ACC112 (cell line): Measurements from ENCODE around the gene IL34.
"Not testable (repeated sequence)": the region's sequence is repeated elsewhere in the genome, so short reads cannot be mapped to it uniquely, and the experiment has no call there.

Experiments used
- H2AFZ ChIP-seq: fragments of 200-600 bp; sonication (generic); one replicate; pipeline ENCODE4 v1.6.0; 2017; ENCODE audit warnings: antibody characterized with exemption, low read length; ENCODE audit not compliant: unreplicated experiment
- H3K27ac ChIP-seq: fragments of 200-600 bp; sonication (generic); 2 replicates; pipeline ENCODE4 v1.5.1; 2014; ENCODE audit warnings: low read depth, mild to moderate bottlenecking, antibody characterized with exemption, low read length, moderate library complexity
- H3K27me3 ChIP-seq: fragments of 200-600 bp; sonication (generic); 2 replicates; pipeline ENCODE4 v1.6.1; 2014; ENCODE audit warnings: mild to moderate bottlenecking, antibody characterized with exemption, low read length, moderate library complexity, mixed read lengths; ENCODE audit not compliant: insufficient read depth
- H3K36me3 ChIP-seq: fragments of 200-600 bp; sonication (generic); 2 replicates; pipeline ENCODE4 v1.6.1; 2016; ENCODE audit warnings: mild to moderate bottlenecking, antibody characterized with exemption, low read length, moderate library complexity, mixed read lengths; ENCODE audit not compliant: insufficient read depth
- H3K4me1 ChIP-seq: fragments of 200-600 bp; sonication (generic); one replicate; pipeline ENCODE4 v1.6.1; 2016; ENCODE audit warnings: low read length, mixed read lengths; ENCODE audit not compliant: insufficient read depth, unreplicated experiment, control insufficient read depth
- H3K4me3 ChIP-seq: fragments of 200-600 bp; sonication (generic); 2 replicates; pipeline ENCODE4 v1.5.1; 2014; ENCODE audit warnings: mild to moderate bottlenecking, low read depth, low read length
- H3K79me2 ChIP-seq: fragments of 200-600 bp; sonication (generic); one replicate; pipeline ENCODE4 v1.6.0; 2016; ENCODE audit warnings: low read length; ENCODE audit not compliant: control insufficient read depth, unreplicated experiment, insufficient read depth

Gene IL34

GRCh38 chr16:70610273-70611223 is 35.8 kb upstream of the IL34 start:
- Histone ChIP-seq H2AFZ (no peak overlapping the region), H3K27ac (no peak overlapping the region), H3K36me3 (no peaks in the 10 kb centered on the region), H3K79me2 (no peaks in the 10 kb centered on the region), H3K27me3 (no peaks in the 10 kb centered on the region), H3K4me3 (no peak overlapping the region), H3K4me1 (no peaks in the 10 kb centered on the region)

- Histone ChIP-seq H3K4me1 (no peaks in the 10 kb centered on the region), H2AFZ (no peak overlapping the region), H3K79me2 (no peaks in the 10 kb centered on the region), H3K27ac (no peak overlapping the region), H3K4me3 (no peak overlapping the region), H3K27me3 (no peaks in the 10 kb centered on the region), H3K36me3 (no peaks in the 10 kb centered on the region)
These were observed 35.1 kb upstream of the IL34 start for GRCh38 chr16:70611224-70611598.

- Histone ChIP-seq H3K4me3 (no peak overlapping the region), H2AFZ (no peak overlapping the region), H3K27me3 (no peaks in the 10 kb centered on the region), H3K79me2 (no peaks in the 10 kb centered on the region), H3K36me3 (no peaks in the 10 kb centered on the region), H3K4me1 (no peaks in the 10 kb centered on the region), H3K27ac (no peak overlapping the region)
These were observed 34.5 kb upstream of the IL34 start for GRCh38 chr16:70611785-70612303.

DNA sequence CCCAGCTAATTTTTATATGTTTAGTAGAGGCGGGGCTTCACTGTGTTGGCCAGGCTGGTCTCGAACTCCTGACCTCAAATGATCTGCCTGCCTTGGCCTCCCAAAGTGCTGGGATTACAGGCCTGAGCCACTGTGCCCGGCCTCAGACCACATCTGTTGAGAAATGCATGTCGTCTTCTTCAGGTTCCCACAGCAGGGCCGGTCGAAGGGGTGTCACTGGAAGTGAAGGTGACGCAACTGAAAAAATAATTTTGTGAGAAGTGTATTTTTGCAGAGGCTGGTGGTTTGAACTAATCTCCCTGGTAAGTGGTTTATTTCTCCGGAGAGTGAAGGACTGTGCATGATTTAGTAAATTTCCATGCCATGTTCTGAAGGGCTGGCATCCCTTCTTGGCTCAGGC is 33.4 kb upstream of the IL34 start:
- no peak overlapping the region for H2AFZ ChIP-seq
- no peaks in the 10 kb centered on the region for H3K27me3 ChIP-seq
- H3K4me1 ChIP-seq: no peaks in the 10 kb centered on the region
- H3K27ac ChIP-seq: no peak overlapping the region
- no peaks in the 10 kb centered on the region for H3K36me3 ChIP-seq
- H3K79me2 ChIP-seq: no peaks in the 10 kb centered on the region
- H3K4me3 ChIP-seq: no peak overlapping the region

GRCh38 chr16:70614208-70614951 is 32.0 kb upstream of the IL34 start:
- Histone ChIP-seq H3K27me3 (no peaks in the 10 kb centered on the region), H3K27ac (no peak overlapping the region), H3K36me3 (no peaks in the 10 kb centered on the region), H3K4me3 (no peak overlapping the region), H3K4me1 (no peaks in the 10 kb centered on the region), H2AFZ (no peak overlapping the region), H3K79me2 (no peaks in the 10 kb centered on the region)

DNA sequence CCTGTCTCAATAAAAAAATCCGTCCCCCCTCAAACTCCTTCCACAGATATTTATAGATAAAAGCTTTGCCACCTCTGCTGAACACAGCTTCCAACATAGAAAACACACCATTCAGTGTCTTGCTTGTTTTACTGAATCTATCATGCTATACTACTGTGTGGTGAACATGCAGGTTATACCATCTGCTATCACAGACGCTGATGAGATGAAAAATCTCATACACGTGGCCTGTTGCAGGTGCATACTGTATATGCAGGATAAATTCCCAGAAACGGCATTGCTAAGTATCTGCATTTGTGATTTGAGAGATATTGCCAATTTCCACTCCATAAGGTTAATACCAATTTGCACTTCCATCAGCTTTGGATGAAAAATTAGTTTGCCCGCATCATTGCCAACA is 30.4 kb upstream of the IL34 start:
- no peak overlapping the region for H3K4me3 ChIP-seq

DNA sequence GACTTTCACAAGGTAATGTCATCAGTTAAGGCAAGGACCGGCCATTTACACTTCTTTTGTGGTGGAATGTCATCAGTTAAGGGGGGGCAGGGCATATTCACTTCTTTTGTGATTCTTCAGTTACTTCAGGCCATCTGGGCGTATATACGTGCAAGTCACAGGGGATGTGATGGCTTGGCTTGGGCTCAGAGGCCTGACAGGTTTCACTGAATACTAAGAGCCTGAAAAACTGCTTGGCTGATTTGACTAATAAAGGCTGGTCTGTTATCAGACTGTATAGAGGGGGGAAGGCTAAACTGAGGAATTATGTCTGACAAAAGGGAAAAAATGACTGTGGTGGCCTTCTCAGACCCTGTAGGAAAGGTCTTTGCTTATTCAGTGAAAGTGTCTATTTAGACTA is 24.5 kb upstream of the IL34 start:
- H3K4me3 ChIP-seq: not testable (repeated sequence)

More for the DNA sequence above, 30.4 kb upstream of the IL34 start:
- Histone ChIP-seq H3K27me3 (no peaks in the 10 kb centered on the region), H3K36me3 (no peaks in the 10 kb centered on the region), H2AFZ (no peak overlapping the region), H3K27ac (no peak overlapping the region), H3K79me2 (no peaks in the 10 kb centered on the region), H3K4me1 (no peaks in the 10 kb centered on the region)

GRCh38 chr16:70627696-70628095 is 18.7 kb upstream of the IL34 start:
- no peak overlapping the region for H3K27ac ChIP-seq
- H3K27me3 ChIP-seq: no peaks in the 10 kb centered on the region
- H3K36me3 ChIP-seq: no peaks in the 10 kb centered on the region; the same call in 1 of the 2 replicates
- no peak overlapping the region for H3K4me3 ChIP-seq
- no peaks in the 10 kb centered on the region for H3K4me1 ChIP-seq
- no peaks in the 10 kb centered on the region for H3K79me2 ChIP-seq
- no peak overlapping the region for H2AFZ ChIP-seq

More for the DNA sequence above, 24.5 kb upstream of the IL34 start:
- not testable (repeated sequence) for H3K79me2 ChIP-seq, H3K27ac ChIP-seq, H3K27me3 ChIP-seq, H2AFZ ChIP-seq, H3K36me3 ChIP-seq, H3K4me1 ChIP-seq

- Histone ChIP-seq H3K4me1 (peaks cover 13% of the 10 kb centered on the region), H3K27me3 (no peaks in the 10 kb centered on the region), H3K79me2 (no peaks in the 10 kb centered on the region), H2AFZ (no peak overlapping the region), H3K27ac (no peak overlapping the region), H3K36me3 (no peaks in the 10 kb centered on the region; the same call in 1 of the 2 replicates), H3K4me3 (no peak overlapping the region)
These were observed 15.2 kb upstream of the IL34 start for GRCh38 chr16:70630960-70631745.

GRCh38 chr16:70632273-70632672 is 14.1 kb upstream of the IL34 start:
- Histone ChIP-seq H3K36me3 (no peaks in the 10 kb centered on the region; the same call in 1 of the 2 replicates), H3K27ac (no peak overlapping the region), H3K4me3 (no peak overlapping the region), H2AFZ (no peak overlapping the region), H3K27me3 (no peaks in the 10 kb centered on the region), H3K79me2 (no peaks in the 10 kb centered on the region), H3K4me1 (peaks cover 15% of the 10 kb centered on the region)
